ENCODE data around the gene SPRED2. TPM values are rescaled to one million over a fixed set of nuclear protein-coding genes. Genes with fewer than 3 reads are reported as not detected.

SPRED2 gene
- polyA plus RNA-seq, 1 donor from 2014 or later, result 5.3 TPM

- TF ChIP-seq POLR2AphosphoS5 (IDR thresholded peaks at IDR 0.05), result no peak
- TF ChIP-seq SMC3 (conservative IDR thresholded peaks at IDR 0.05; ENCODE audit: poor library complexity), result no peak
- no peak for TF ChIP-seq REST (IDR thresholded peaks at IDR 0.05; ENCODE audit: borderline replicate concordance)
- no peak for TF ChIP-seq RAD21 (conservative IDR thresholded peaks at IDR 0.05)
- no peak for TF ChIP-seq MXI1 (conservative IDR thresholded peaks at IDR 0.05; ENCODE audit: poor library complexity, severe bottlenecking)
- no peak for TF ChIP-seq EZH2 (IDR thresholded peaks at IDR 0.05; ENCODE audit: borderline replicate concordance, insufficient read depth, low read length, poor library complexity, severe bottlenecking)
- no peak for TF ChIP-seq CTCF (IDR thresholded peaks at IDR 0.05; ENCODE audit: poor library complexity, severe bottlenecking)
- Histone ChIP-seq H3K36me3 (ENCODE audit: insufficient read depth, low read length) (no peaks in the 10 kb centered on the region), H3K27ac (ENCODE audit: low read length) (no peak overlapping the region), H3K9ac (ENCODE audit: low read length) (no peak overlapping the region), H3K4me3 (ENCODE audit: low read length) (no peak overlapping the region), H3K9me3 (ENCODE audit: low read length) (no peaks in the 10 kb centered on the region), H3K9me2 (ENCODE audit: insufficient read depth, low read length) (no peaks in the 10 kb centered on the region), H3K27me3 (ENCODE audit: insufficient read depth, low read depth, low read length) (no peaks in the 10 kb centered on the region), H3F3A (ENCODE audit: insufficient read depth, low read length, poor library complexity, severe bottlenecking) (no peaks in the 10 kb centered on the region), H4K20me1 (ENCODE audit: insufficient read depth) (no peaks in the 10 kb centered on the region), H2AFZ (ENCODE audit: low read depth, low read length) (no peak overlapping the region), H3K4me2 (ENCODE audit: low read length) (no peak overlapping the region), H3K79me2 (replicated peaks; ENCODE audit: insufficient read depth, low read length) (no peaks in the 10 kb centered on the region)
Observed at GRCh38 chr2:65353046-65353445, 79.4 kb downstream of the SPRED2 start.

- Histone ChIP-seq H3F3A (ENCODE audit: insufficient read depth, low read length, poor library complexity, severe bottlenecking) (no peaks in the 10 kb centered on the region), H3K27me3 (ENCODE audit: insufficient read depth, low read depth, low read length) (no peaks in the 10 kb centered on the region), H3K36me3 (ENCODE audit: insufficient read depth, low read length) (no peaks in the 10 kb centered on the region), H2AFZ (ENCODE audit: low read depth, low read length) (no peak overlapping the region), H3K4me2 (ENCODE audit: low read length) (no peak overlapping the region), H3K9me2 (ENCODE audit: insufficient read depth, low read length) (no peaks in the 10 kb centered on the region), H3K4me3 (ENCODE audit: low read length) (no peak overlapping the region), H3K9me3 (ENCODE audit: low read length) (no peaks in the 10 kb centered on the region), H3K27ac (ENCODE audit: low read length) (no peak overlapping the region), H4K20me1 (ENCODE audit: insufficient read depth) (no peaks in the 10 kb centered on the region), H3K9ac (ENCODE audit: low read length) (no peak overlapping the region), H3K79me2 (replicated peaks; ENCODE audit: insufficient read depth, low read length) (no peaks in the 10 kb centered on the region)
- TF ChIP-seq CTCF (IDR thresholded peaks at IDR 0.05; ENCODE audit: poor library complexity, severe bottlenecking) (no peak), RAD21 (conservative IDR thresholded peaks at IDR 0.05) (no peak), TAF1 (IDR thresholded peaks at IDR 0.05; ENCODE audit: low read depth) (no peak), MXI1 (conservative IDR thresholded peaks at IDR 0.05; ENCODE audit: poor library complexity, severe bottlenecking) (no peak), EZH2 (IDR thresholded peaks at IDR 0.05; ENCODE audit: borderline replicate concordance, insufficient read depth, low read length, poor library complexity, severe bottlenecking) (no peak), REST (IDR thresholded peaks at IDR 0.05; ENCODE audit: borderline replicate concordance) (no peak), SMC3 (conservative IDR thresholded peaks at IDR 0.05; ENCODE audit: poor library complexity) (no peak), POLR2AphosphoS5 (IDR thresholded peaks at IDR 0.05) (no peak), EP300 (conservative IDR thresholded peaks at IDR 0.05; ENCODE audit: poor library complexity, severe bottlenecking) (no peak)
Observed at GRCh38 chr2:65351948-65352595, 80.3 kb downstream of the SPRED2 start.
